Kidney epithelial cell (primary cell): ENCODE data around the gene UBE2U. TPM values are rescaled to one million over a fixed set of nuclear protein-coding genes. Genes with fewer than 3 reads are reported as not detected.
A peak's percentile ranks its signal among the peaks of the same experiment; 100 is the strongest.
"Not testable (repeated sequence)": the region's sequence is repeated elsewhere in the genome, so short reads cannot be mapped to it uniquely, and the experiment has no call there.

ENCODE experiments used
- DNase-seq: peaks from one replicate; pipeline ENCODE4 v3.0.0-alpha.2; 2010; ENCODE audit warnings: low read depth
- H3K27me3 ChIP-seq: 2 replicates; pipeline ENCODE4 v1.6.0; 2011; ENCODE audit warnings: low read length; ENCODE audit not compliant: control insufficient read depth, insufficient read depth
- H3K36me3 ChIP-seq: 2 replicates; pipeline ENCODE4 v1.5.1; 2011; ENCODE audit warnings: low read length; ENCODE audit not compliant: control insufficient read depth, insufficient read depth
- H3K4me3 ChIP-seq: 2 replicates; pipeline ENCODE4 v1.5.1; 2011; ENCODE audit warnings: low read depth, mild to moderate bottlenecking, control low read depth, low read length
- total RNA-seq: library from RNA; depleted of rRNA; stranded (reverse); fragments of >200 nt; gene quantifications from 2 replicates; pipeline ENCODE4 v1.2.3, GENCODE V29; 2015
- TF ChIP-seq, protein P1 (sequence below): IDR thresholded peaks from 2 replicates; pipeline ENCODE4 v1.5.1; 2011; ENCODE audit warnings: mild to moderate bottlenecking, moderate library complexity, low read length, control low read depth, inconsistent platforms; ENCODE audit not compliant: insufficient read depth, poor library complexity, severe bottlenecking

The UBE2U gene
- total RNA-seq, 1 donor from 2014 or later, result not detected

DNA sequence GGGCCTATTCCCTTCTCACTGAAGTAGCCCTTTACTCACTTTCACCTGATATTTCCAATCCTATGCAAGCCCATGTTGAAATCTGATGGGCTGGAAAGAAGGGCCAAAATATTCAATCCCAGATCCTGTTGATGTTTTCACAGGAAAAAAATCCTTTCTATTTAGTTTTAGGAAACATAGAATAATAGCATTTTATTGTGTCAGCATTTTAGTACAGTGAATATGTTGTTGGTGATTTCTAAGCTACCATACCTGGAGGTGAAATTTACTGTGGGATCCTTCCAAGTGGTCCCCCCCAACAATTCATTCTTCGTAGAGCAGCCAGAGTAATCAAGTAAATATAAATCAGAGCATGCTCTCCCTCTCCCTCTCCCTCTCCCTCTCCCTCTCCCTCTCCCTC is 3.4 kb upstream of the UBE2U start:
- Histone ChIP-seq H3K27me3 (no peaks in the 10 kb centered on the region), H3K4me3 (no peak overlapping the region), H3K36me3 (no peaks in the 10 kb centered on the region)
- DNase-seq, result no peak
- TF ChIP-seq, protein P1, sequence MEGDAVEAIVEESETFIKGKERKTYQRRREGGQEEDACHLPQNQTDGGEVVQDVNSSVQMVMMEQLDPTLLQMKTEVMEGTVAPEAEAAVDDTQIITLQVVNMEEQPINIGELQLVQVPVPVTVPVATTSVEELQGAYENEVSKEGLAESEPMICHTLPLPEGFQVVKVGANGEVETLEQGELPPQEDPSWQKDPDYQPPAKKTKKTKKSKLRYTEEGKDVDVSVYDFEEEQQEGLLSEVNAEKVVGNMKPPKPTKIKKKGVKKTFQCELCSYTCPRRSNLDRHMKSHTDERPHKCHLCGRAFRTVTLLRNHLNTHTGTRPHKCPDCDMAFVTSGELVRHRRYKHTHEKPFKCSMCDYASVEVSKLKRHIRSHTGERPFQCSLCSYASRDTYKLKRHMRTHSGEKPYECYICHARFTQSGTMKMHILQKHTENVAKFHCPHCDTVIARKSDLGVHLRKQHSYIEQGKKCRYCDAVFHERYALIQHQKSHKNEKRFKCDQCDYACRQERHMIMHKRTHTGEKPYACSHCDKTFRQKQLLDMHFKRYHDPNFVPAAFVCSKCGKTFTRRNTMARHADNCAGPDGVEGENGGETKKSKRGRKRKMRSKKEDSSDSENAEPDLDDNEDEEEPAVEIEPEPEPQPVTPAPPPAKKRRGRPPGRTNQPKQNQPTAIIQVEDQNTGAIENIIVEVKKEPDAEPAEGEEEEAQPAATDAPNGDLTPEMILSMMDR, result no peak

DNA sequence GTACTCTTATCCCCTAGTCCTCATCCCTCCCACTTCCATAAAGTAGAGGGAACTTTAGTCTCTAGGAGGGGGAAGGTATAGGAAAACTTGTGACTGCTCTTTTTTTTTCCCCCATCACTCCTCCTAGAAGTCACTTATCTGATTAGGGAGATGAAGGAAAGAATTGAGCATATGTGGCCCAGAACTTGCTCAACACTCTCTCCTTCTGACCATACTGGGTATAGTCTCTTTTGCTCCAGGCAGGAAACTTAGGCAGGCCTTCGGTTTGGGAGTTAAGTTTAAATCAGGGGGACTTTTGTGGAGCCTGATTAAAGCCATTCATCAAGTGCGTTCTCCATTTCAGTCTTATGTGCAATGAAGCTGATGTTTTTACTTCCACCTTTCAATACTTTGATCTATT is 5.8 kb downstream of the UBE2U start:
- TF ChIP-seq, protein P1, result no peak
- no peaks in the 10 kb centered on the region for H3K27me3 ChIP-seq
- H3K36me3 ChIP-seq, result no peaks in the 10 kb centered on the region
- DNase-seq, result no peak
- H3K4me3 ChIP-seq, result no peak overlapping the region

DNA sequence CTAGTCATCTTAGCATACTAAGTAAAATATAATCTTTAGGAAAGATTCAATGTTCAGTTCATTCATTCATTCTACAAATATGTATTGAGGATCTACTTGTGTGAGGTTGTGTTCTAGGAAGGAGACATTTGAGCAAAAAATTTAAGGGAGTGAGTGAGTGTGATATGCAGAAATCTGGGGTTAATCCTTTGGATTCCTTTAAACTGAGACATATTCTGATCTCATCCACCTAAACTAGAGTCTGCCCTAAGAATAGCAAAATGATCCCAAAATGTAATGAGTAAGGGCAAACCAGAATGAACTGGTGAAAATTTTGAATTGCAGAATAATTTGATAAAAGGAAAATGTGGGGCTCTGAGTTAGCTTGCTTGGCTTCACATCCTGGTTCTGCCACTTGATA is 8.6 kb downstream of the UBE2U start:
- TF ChIP-seq, protein P1, result no peak
- DNase-seq, result no peak
- Histone ChIP-seq H3K27me3 (no peaks in the 10 kb centered on the region), H3K36me3 (no peaks in the 10 kb centered on the region), H3K4me3 (no peak overlapping the region)

DNA sequence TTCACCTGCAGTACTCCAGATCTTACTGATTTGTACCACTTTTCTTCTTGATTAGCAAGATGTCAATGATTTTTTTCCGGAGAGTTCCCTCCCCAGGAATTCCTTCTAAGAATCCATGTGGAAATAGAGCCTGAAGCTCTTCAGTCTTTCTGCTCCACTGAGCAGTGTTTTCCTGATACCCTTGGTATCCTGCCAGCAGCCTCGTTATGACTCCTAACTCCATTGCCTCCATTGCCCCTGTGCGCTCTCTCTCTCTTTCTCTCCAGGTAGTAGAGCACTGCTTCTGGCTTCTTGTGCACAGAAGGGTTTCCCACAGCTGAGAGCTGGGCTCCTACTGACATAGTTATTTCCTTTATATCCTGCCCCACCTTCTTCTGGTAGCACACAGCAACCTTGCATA is 12.2 kb downstream of the UBE2U start:
- Histone ChIP-seq H3K4me3 (no peak overlapping the region), H3K36me3 (no peaks in the 10 kb centered on the region), H3K27me3 (no peaks in the 10 kb centered on the region)
- TF ChIP-seq, protein P1, result no peak
- DNase-seq, result peak; percentile 80

DNA sequence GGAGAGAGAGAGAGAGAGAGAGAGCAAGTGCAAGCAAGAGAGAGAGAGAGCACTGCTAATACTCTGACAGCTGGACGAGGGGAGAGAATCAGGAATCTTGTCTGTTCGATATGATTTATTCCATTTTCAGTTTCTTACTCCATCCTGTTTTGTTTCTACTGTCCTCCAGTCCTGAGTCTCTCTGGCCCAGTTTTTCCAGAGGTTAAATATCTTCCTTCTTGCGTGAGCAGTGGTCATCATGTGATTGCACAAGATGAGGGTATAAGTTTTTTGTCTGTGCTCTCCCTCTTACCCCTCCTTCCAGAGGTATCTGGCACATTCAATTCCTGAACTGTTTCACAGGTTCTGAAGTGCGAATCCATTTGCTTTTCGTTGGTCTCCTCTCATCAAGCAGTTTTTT is 16.8 kb downstream of the UBE2U start:
- Histone ChIP-seq H3K27me3 (no peaks in the 10 kb centered on the region), H3K36me3 (no peaks in the 10 kb centered on the region), H3K4me3 (no peak overlapping the region)
- no peak for DNase-seq
- TF ChIP-seq, protein P1, result no peak

DNA sequence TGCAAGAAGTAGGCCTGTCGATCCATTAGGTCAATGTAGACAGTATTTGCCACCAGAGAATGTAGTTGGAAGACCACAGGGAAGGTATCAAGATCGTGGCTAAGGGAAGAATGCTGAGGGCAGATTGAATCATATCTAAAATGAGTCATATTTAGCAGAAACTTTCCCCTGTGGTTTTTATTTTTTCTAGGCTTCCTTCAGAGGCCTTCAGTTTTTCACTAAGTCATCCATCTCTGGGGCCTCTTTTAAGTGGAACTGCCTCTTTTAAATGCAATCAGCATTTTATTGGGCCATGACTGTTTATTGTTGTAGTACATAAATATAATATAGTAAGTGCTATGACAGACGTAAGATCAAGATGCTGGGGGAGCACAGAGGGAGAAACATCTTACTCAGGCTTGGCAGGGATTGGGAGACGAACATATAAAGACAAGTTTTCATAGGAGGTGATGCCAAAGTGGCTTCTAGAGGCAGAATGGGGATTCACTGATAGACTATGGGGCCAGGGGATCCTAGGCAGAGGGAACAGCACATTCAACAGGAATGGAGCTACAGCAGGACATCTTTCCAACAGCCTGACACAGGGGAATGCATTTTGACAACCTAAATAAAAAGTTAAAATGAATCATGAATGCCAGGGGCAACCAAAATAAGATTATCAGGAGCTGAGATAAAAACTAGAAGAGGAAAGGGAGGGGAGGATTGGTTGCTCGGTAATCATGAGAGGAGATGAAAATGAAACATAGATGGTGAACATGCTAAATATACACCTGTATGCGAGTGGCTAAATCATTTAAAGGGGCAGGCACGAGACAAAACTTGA is 20.1 kb downstream of the UBE2U start:
- TF ChIP-seq, protein P1, result no peak
- Histone ChIP-seq H3K4me3 (no peak overlapping the region), H3K36me3 (no peaks in the 10 kb centered on the region), H3K27me3 (no peaks in the 10 kb centered on the region)
- peak; percentile 53 for DNase-seq

DNA sequence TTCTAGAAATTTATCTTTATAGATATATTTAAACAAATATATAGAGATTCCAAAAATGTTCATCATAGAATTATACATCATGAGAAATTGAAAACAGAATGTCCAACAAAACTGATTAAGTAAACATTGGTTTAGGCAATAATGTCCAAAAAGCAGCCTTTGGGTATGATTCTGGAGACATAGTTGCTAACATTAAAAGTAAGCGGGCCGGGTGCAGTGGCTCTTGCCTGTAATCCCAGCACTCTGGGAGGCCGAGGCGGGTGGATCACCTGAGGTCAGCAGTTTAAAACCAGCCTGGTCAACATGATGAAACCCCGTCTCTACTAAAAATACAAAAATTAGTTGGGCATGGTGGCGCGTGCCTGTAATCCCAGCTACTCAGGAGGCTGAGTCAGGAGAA is 20.8 kb downstream of the UBE2U start:
- not testable (repeated sequence) for H3K4me3 ChIP-seq, H3K36me3 ChIP-seq, H3K27me3 ChIP-seq, DNase-seq
